HEK293 (cell line): ENCODE measurements around the gene TUBGCP3.

Source experiments
- CTCF ChIA-PET: fragments of 350-600 bp; formaldehyde crosslinking; extraction: SDS; loops from one replicate; lab custom pipeline; 2021; ENCODE audit warnings: antibody characterized with exemption; lab: Yijun Ruan, JAX
- POLR2A ChIA-PET: fragments of 300-600 bp; formaldehyde crosslinking; extraction: SDS; loops from one replicate; lab custom pipeline; 2020; ENCODE audit warnings: antibody characterized with exemption, inconsistent platforms; lab: Yijun Ruan, JAX
- H3K27ac ChIP-seq: fragments of 200-500 bp; sonication (Bioruptor generic); 2 replicates; pipeline ENCODE4 v1.5.1; 2014; ENCODE audit warnings: low read depth, low read length, control low read depth, inconsistent platforms; ENCODE audit errors: extremely low read depth
- H3K36me3 ChIP-seq, 2 experiments: fragments of 200-500 bp in 1 of 2; sonication (Bioruptor generic) in 1 of 2; 1 replicate in 1 of 2; 2 replicates in 1 of 2; pipeline ENCODE4 v1.5.1; 2014 to 2017; ENCODE audit warnings: inconsistent platforms in 2 of 2, low read length in 2 of 2; ENCODE audit not compliant: control insufficient read depth in 2 of 2, insufficient read depth in 1 of 2
- H3K4me1 ChIP-seq: fragments of 200-500 bp; sonication (Bioruptor generic); 2 replicates; pipeline ENCODE4 v1.5.1; 2014; ENCODE audit warnings: mild to moderate bottlenecking, low read length, inconsistent platforms; ENCODE audit not compliant: control insufficient read depth, insufficient read depth
- H3K4me3 ChIP-seq: 2 replicates; pipeline ENCODE4 v1.5.1; 2011; ENCODE audit warnings: low read depth, mild to moderate bottlenecking, control low read depth, low read length, moderate library complexity
- H3K9me3 ChIP-seq: fragments of 200-500 bp; sonication (Bioruptor generic); 2 replicates; pipeline ENCODE4 v1.5.1; 2014; ENCODE audit warnings: low read depth, low read length, inconsistent platforms; ENCODE audit not compliant: control insufficient read depth, insufficient read depth
- MYNN ChIP-seq: fragments of 450-650 bp; formaldehyde crosslinking; IDR thresholded peaks from 2 replicates; pipeline ENCODE4 v1.5.1; 2016; ENCODE audit warnings: missing biosample characterization, missing genetic modification characterization, borderline replicate concordance
- MZF1 ChIP-seq: fragments of 450-650 bp; formaldehyde crosslinking; IDR thresholded peaks from 2 replicates; pipeline ENCODE4 v1.5.1; 2017; ENCODE audit warnings: missing biosample characterization, missing genetic modification characterization, borderline replicate concordance
- SP3 ChIP-seq: fragments of 450-650 bp; formaldehyde crosslinking; IDR thresholded peaks from 2 replicates; pipeline ENCODE4 v1.5.1; 2016; ENCODE audit warnings: missing biosample characterization, missing genetic modification characterization
- ZBTB1 ChIP-seq: fragments of 450-650 bp; formaldehyde crosslinking; IDR thresholded peaks from 2 replicates; pipeline ENCODE4 v1.5.1; 2016; ENCODE audit warnings: missing biosample characterization, missing genetic modification characterization
- ZBTB8A ChIP-seq: fragments of 450-650 bp; formaldehyde crosslinking; IDR thresholded peaks from 2 replicates; pipeline ENCODE4 v1.5.1; 2016; ENCODE audit warnings: missing biosample characterization, missing genetic modification characterization
- ZNF174 ChIP-seq: fragments of 450-650 bp; formaldehyde crosslinking; IDR thresholded peaks from 2 replicates; pipeline ENCODE4 v1.5.0; 2017; ENCODE audit warnings: missing biosample characterization, mild to moderate bottlenecking, missing genetic modification characterization
- ZNF184 ChIP-seq: fragments of 450-650 bp; IDR thresholded peaks from 2 replicates; pipeline ENCODE4 v1.5.1; 2018; ENCODE audit warnings: missing biosample characterization, mild to moderate bottlenecking, missing genetic modification characterization
- ZNF19 ChIP-seq: fragments of 450-650 bp; formaldehyde crosslinking; IDR thresholded peaks from 2 replicates; pipeline ENCODE4; 2016; ENCODE audit warnings: missing biosample characterization, missing genetic modification characterization, low read depth
- ZNF302 ChIP-seq: fragments of 450-650 bp; formaldehyde crosslinking; IDR thresholded peaks from 2 replicates; pipeline ENCODE4 v1.5.1; 2016; ENCODE audit warnings: missing biosample characterization, missing genetic modification characterization, low read depth
- ZNF48 ChIP-seq: fragments of 450-650 bp; formaldehyde crosslinking; IDR thresholded peaks from 2 replicates; pipeline ENCODE4 v1.5.1; 2016; ENCODE audit warnings: missing biosample characterization, missing genetic modification characterization
- ZNF521 ChIP-seq: fragments of 450-650 bp; formaldehyde crosslinking; IDR thresholded peaks from 2 replicates; pipeline ENCODE4 v1.5.1; 2017; ENCODE audit warnings: missing biosample characterization, mild to moderate bottlenecking, missing genetic modification characterization
- ZNF555 ChIP-seq: fragments of 450-650 bp; formaldehyde crosslinking; conservative IDR thresholded peaks from 2 replicates; pipeline ENCODE4 v1.5.1; 2017; ENCODE audit warnings: missing biosample characterization, mild to moderate bottlenecking, missing genetic modification characterization, inconsistent platforms
- ZNF623 ChIP-seq: fragments of 450-650 bp; formaldehyde crosslinking; IDR thresholded peaks from 2 replicates; pipeline ENCODE4 v1.5.1; 2016; ENCODE audit warnings: missing biosample characterization, missing genetic modification characterization
- ZNF768 ChIP-seq: fragments of 450-650 bp; formaldehyde crosslinking; IDR thresholded peaks from 2 replicates; pipeline ENCODE4 v1.5.1; 2018; ENCODE audit warnings: missing biosample characterization, mild to moderate bottlenecking, missing genetic modification characterization
- ZNF776 ChIP-seq: fragments of 450-650 bp; formaldehyde crosslinking; IDR thresholded peaks from 2 replicates; pipeline ENCODE4 v1.5.0; 2017; ENCODE audit warnings: missing biosample characterization, missing genetic modification characterization, borderline replicate concordance
- ZNF791 ChIP-seq: fragments of 450-650 bp; formaldehyde crosslinking; IDR thresholded peaks from 2 replicates; pipeline ENCODE4 v1.5.1; 2016; ENCODE audit warnings: missing biosample characterization, missing genetic modification characterization
- ZNF837 ChIP-seq: fragments of 450-650 bp; formaldehyde crosslinking; IDR thresholded peaks from 2 replicates; pipeline ENCODE4 v1.5.1; 2016; ENCODE audit warnings: missing biosample characterization, missing genetic modification characterization
- TF ChIP-seq, protein P1 (sequence below): fragments of 450-650 bp; formaldehyde crosslinking; IDR thresholded peaks from 2 replicates; pipeline ENCODE4 v1.5.1; 2016; ENCODE audit warnings: missing biosample characterization, missing genetic modification characterization
- TF ChIP-seq, protein P2 (sequence below): sonication (generic); formaldehyde crosslinking; IDR thresholded peaks from 2 replicates; pipeline ENCODE4 v1.8.1; 2022; ENCODE audit warnings: mild to moderate bottlenecking, moderate library complexity, missing genetic modification reagents
- TF ChIP-seq, protein P3 (sequence below): fragments of 450-650 bp; formaldehyde crosslinking; IDR thresholded peaks from 2 replicates; pipeline ENCODE4 v1.5.1; 2016; ENCODE audit warnings: missing biosample characterization, missing genetic modification characterization
- TF ChIP-seq, protein P4 (sequence below): fragments of 450-650 bp; formaldehyde crosslinking; IDR thresholded peaks from 2 replicates; pipeline ENCODE4 v1.5.1; 2016; ENCODE audit warnings: missing biosample characterization, missing genetic modification characterization, borderline replicate concordance
- TF ChIP-seq, protein P5 (sequence below): fragments of 450-650 bp; formaldehyde crosslinking; IDR thresholded peaks from 2 replicates; pipeline ENCODE4 v1.5.1; 2017; ENCODE audit warnings: missing biosample characterization, missing genetic modification characterization

Gene TUBGCP3

DNA sequence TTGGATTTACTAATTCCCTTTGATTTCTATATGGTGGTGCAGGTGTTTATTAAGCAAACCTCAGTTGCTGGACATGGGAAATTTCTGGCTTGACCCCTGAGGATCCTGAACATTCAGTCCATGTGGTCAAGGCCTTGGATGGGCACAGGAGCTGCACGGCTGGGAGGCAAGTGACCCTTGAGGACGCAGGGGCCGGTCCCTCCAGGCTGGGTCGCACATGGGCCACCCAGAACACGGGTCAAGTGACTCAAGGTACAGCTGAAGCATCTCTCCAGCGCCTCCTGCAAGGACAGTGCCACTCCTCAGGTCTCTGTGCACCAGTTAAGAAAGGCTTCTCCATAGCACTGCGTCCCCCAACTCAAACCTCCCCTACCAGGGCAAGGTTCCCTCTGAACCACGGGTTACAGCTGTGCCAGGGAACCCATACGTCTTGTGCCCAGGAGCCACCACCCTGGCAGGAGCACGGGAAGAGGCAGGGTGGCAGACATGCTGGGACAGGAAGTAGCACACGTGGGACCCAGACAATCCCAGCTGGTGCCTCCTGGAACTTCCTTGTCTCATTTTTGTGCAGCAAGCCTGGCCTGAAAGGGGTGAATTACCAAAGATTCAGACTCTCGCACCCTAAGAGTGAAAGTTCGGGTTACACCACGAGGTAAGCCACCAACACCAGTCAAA is 118.7 kb downstream of the TUBGCP3 start:
- no peaks in the 10 kb centered on the region for H3K9me3 ChIP-seq
- CTCF ChIA-PET: no interaction called here
- POLR2A ChIA-PET: no interaction called here
- H3K4me3 ChIP-seq: no peak overlapping the region
- no peaks in the 10 kb centered on the region for H3K4me1 ChIP-seq
- no peak overlapping the region for H3K27ac ChIP-seq
- TF ChIP-seq ZNF184: no peak
- TF ChIP-seq, protein P1, sequence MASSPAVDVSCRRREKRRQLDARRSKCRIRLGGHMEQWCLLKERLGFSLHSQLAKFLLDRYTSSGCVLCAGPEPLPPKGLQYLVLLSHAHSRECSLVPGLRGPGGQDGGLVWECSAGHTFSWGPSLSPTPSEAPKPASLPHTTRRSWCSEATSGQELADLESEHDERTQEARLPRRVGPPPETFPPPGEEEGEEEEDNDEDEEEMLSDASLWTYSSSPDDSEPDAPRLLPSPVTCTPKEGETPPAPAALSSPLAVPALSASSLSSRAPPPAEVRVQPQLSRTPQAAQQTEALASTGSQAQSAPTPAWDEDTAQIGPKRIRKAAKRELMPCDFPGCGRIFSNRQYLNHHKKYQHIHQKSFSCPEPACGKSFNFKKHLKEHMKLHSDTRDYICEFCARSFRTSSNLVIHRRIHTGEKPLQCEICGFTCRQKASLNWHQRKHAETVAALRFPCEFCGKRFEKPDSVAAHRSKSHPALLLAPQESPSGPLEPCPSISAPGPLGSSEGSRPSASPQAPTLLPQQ (tag by site-specific recombination): no peak
- no peak for TF ChIP-seq ZNF776 (tag by site-specific recombination)
- no peak for TF ChIP-seq ZBTB1 (tag by site-specific recombination)
- TF ChIP-seq, protein P2, sequence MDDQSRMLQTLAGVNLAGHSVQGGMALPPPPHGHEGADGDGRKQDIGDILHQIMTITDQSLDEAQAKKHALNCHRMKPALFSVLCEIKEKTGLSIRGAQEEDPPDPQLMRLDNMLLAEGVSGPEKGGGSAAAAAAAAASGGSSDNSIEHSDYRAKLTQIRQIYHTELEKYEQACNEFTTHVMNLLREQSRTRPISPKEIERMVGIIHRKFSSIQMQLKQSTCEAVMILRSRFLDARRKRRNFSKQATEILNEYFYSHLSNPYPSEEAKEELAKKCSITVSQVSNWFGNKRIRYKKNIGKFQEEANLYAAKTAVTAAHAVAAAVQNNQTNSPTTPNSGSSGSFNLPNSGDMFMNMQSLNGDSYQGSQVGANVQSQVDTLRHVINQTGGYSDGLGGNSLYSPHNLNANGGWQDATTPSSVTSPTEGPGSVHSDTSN (CRISPR knock-in tag): no peak
- TF ChIP-seq ZBTB8A (tag by site-specific recombination): no peak
- TF ChIP-seq ZNF791: no peak
- TF ChIP-seq ZNF768 (tag by site-specific recombination): no peak
- TF ChIP-seq MZF1: no peak
- TF ChIP-seq ZNF555 (tag by site-specific recombination): no peak
- no peak for TF ChIP-seq MYNN (tag by site-specific recombination)
- no peak for TF ChIP-seq ZNF19 (tag by site-specific recombination)
- H3K36me3 ChIP-seq: no peaks in the 10 kb centered on the region

DNA sequence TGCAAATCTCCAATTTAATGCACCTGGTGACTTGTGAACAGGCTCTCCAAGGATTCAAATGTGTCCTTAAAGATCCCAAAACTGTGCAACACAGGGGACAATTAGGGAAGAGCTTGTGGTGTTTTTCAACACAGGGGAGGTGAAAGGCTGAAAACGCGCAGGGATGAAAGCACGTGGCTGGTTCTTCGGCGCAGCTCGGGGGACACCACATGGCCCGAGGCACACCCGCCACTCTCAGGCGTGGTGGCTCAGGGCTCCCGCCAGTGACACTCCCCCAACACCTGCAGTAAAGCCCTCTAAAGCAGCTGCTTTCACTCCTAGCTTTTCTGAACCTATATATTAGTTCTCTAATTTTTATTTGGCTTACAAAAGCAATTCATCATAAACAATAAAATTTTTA is 119.9 kb downstream of the TUBGCP3 start:
- no peaks in the 10 kb centered on the region for H3K9me3 ChIP-seq
- TF ChIP-seq ZNF837 (no peak), ZBTB8A (tag by site-specific recombination) (no peak), ZNF174 (tag by site-specific recombination) (no peak), ZNF521 (tag by site-specific recombination) (no peak), ZNF302 (no peak), ZNF623 (no peak), ZNF48 (tag by site-specific recombination) (no peak), SP3 (tag by site-specific recombination) (no peak)
- TF ChIP-seq, protein P3, sequence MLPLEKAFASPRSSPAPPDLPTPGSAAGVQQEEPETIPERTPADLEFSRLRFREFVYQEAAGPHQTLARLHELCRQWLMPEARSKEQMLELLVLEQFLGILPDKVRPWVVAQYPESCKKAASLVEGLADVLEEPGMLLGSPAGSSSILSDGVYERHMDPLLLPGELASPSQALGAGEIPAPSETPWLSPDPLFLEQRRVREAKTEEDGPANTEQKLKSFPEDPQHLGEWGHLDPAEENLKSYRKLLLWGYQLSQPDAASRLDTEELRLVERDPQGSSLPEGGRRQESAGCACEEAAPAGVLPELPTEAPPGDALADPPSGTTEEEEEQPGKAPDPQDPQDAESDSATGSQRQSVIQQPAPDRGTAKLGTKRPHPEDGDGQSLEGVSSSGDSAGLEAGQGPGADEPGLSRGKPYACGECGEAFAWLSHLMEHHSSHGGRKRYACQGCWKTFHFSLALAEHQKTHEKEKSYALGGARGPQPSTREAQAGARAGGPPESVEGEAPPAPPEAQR (tag by site-specific recombination): no peak
- TF ChIP-seq, protein P4, sequence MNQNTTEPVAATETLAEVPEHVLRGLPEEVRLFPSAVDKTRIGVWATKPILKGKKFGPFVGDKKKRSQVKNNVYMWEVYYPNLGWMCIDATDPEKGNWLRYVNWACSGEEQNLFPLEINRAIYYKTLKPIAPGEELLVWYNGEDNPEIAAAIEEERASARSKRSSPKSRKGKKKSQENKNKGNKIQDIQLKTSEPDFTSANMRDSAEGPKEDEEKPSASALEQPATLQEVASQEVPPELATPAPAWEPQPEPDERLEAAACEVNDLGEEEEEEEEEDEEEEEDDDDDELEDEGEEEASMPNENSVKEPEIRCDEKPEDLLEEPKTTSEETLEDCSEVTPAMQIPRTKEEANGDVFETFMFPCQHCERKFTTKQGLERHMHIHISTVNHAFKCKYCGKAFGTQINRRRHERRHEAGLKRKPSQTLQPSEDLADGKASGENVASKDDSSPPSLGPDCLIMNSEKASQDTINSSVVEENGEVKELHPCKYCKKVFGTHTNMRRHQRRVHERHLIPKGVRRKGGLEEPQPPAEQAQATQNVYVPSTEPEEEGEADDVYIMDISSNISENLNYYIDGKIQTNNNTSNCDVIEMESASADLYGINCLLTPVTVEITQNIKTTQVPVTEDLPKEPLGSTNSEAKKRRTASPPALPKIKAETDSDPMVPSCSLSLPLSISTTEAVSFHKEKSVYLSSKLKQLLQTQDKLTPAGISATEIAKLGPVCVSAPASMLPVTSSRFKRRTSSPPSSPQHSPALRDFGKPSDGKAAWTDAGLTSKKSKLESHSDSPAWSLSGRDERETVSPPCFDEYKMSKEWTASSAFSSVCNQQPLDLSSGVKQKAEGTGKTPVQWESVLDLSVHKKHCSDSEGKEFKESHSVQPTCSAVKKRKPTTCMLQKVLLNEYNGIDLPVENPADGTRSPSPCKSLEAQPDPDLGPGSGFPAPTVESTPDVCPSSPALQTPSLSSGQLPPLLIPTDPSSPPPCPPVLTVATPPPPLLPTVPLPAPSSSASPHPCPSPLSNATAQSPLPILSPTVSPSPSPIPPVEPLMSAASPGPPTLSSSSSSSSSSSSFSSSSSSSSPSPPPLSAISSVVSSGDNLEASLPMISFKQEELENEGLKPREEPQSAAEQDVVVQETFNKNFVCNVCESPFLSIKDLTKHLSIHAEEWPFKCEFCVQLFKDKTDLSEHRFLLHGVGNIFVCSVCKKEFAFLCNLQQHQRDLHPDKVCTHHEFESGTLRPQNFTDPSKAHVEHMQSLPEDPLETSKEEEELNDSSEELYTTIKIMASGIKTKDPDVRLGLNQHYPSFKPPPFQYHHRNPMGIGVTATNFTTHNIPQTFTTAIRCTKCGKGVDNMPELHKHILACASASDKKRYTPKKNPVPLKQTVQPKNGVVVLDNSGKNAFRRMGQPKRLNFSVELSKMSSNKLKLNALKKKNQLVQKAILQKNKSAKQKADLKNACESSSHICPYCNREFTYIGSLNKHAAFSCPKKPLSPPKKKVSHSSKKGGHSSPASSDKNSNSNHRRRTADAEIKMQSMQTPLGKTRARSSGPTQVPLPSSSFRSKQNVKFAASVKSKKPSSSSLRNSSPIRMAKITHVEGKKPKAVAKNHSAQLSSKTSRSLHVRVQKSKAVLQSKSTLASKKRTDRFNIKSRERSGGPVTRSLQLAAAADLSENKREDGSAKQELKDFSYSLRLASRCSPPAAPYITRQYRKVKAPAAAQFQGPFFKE (tag by site-specific recombination): no peak
- TF ChIP-seq, protein P5, sequence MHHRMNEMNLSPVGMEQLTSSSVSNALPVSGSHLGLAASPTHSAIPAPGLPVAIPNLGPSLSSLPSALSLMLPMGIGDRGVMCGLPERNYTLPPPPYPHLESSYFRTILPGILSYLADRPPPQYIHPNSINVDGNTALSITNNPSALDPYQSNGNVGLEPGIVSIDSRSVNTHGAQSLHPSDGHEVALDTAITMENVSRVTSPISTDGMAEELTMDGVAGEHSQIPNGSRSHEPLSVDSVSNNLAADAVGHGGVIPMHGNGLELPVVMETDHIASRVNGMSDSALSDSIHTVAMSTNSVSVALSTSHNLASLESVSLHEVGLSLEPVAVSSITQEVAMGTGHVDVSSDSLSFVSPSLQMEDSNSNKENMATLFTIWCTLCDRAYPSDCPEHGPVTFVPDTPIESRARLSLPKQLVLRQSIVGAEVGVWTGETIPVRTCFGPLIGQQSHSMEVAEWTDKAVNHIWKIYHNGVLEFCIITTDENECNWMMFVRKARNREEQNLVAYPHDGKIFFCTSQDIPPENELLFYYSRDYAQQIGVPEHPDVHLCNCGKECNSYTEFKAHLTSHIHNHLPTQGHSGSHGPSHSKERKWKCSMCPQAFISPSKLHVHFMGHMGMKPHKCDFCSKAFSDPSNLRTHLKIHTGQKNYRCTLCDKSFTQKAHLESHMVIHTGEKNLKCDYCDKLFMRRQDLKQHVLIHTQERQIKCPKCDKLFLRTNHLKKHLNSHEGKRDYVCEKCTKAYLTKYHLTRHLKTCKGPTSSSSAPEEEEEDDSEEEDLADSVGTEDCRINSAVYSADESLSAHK (tag by site-specific recombination): no peak
- POLR2A ChIA-PET: no interaction called here
- no peaks in the 10 kb centered on the region for H3K36me3 ChIP-seq
- H3K4me3 ChIP-seq: no peak overlapping the region
- CTCF ChIA-PET: no interaction called here
- no peak overlapping the region for H3K27ac ChIP-seq
- H3K4me1 ChIP-seq: no peaks in the 10 kb centered on the region
